ENCODE data around the gene COL5A2.

COL5A2 gene

DNA sequence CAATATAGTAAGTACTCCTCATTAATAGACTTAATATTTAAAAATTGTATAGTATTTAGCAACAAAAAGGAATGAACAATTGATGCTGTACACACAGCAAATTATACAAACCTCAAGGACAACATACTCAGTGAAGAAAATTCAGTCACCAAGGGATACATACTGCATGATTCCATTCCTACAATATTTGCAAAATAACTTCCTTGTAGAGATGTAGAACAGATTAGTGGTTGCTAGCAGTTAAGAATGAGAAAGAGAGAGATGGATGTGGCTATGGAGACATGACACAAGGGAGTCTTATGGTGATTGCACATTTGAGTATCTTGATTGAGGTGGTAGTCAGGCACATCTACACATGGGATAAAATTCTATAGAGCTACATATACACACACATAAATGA, 179.3 kb downstream of the COL5A2 start:
- DNase-seq (ENCODE audit: low spot score) = no peak

DNA sequence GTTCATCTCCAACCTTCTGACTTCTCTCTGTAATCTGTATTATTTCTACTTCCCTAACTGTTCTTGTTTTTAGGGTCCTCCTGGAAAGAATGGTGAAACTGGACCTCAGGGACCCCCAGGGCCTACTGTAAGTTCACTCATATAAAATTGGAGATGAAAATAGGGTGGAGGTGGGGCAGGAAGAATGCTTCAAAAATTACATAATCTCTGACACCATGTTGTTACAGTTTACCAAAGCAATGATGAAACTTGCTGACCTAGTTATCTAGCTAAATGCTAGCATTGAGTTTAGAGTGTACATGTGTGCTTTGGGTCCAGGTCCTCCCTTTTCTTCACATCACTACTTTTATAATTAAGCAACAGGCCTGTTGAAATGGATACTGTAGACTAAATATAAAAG, 182.3 kb downstream of the COL5A2 start:
- no peak for DNase-seq (ENCODE audit: low spot score)

DNA sequence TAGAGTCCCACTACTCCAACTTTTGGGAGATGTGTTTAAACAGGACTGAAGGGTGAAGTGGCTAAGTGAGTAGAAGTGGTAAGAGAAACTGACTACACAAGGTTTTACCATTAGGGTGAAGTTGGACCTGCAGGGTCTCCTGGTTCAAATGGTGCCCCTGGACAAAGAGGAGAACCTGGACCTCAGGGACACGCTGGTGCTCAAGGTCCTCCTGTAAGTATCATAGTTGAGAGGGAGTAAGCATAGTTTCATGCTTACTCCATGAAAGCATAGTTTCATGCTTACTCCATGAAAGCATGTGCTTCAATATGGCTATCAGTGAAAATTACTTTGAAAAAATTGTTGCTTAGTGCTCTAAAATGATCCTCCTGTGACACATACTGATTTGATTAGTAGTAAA, 186.3 kb downstream of the COL5A2 start:
- DNase-seq (ENCODE audit: low spot score) = no peak

DNA sequence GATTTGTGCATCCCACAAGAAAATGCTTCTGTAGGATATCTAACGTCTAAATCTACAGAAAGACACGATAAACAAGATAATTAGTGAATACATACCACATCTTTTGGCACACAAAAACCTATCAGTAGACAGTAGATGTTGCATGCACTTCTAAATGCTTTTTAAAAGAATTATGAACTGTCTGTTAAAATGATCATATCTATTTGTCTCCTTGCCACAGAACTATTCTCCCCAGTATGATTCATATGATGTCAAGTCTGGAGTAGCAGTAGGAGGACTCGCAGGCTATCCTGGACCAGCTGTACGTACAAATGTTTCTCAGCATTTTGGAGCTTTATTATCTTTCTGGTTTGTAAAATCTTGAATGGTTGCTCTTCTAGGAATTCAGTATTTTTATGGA, 192.7 kb downstream of the COL5A2 start:
- DNase-seq (ENCODE audit: low spot score) = peak; percentile 84

DNA sequence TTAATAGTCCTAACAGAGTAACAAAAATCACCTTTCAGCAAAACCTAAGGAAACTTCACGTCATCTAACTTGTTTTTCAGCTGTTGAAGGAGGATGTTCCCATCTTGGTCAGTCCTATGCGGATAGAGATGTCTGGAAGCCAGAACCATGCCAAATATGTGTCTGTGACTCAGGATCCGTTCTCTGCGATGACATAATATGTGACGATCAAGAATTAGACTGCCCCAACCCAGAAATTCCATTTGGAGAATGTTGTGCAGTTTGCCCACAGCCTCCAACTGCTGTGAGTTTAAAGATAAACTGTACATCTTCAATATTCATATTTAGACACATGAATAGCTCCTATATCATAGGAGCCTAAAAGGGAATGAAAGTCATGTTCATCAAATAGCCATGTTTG, 194.9 kb downstream of the COL5A2 start:
- no peak for DNase-seq (ENCODE audit: low spot score)

DNA sequence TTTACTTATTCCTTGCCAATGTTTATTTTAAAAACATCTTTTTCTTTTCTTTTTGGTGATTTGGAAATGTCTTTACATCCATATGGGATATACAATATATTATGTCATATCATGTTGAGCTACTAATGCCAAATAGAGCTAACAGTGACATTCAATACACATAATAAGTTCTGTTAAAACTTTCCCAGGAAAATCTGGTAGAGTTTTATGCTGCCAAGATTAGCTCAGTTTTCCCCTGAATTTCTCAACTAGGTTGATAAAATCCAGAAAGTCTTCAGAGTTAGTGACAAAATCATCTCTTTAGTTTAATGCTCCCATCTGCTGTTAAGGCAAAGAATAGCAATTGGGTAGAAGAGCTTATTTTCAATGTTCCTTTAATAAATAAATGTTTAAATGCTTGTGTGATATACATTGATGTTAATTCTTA, 195.5 kb downstream of the COL5A2 start:
- DNase-seq (ENCODE audit: low spot score) = no peak

DNA sequence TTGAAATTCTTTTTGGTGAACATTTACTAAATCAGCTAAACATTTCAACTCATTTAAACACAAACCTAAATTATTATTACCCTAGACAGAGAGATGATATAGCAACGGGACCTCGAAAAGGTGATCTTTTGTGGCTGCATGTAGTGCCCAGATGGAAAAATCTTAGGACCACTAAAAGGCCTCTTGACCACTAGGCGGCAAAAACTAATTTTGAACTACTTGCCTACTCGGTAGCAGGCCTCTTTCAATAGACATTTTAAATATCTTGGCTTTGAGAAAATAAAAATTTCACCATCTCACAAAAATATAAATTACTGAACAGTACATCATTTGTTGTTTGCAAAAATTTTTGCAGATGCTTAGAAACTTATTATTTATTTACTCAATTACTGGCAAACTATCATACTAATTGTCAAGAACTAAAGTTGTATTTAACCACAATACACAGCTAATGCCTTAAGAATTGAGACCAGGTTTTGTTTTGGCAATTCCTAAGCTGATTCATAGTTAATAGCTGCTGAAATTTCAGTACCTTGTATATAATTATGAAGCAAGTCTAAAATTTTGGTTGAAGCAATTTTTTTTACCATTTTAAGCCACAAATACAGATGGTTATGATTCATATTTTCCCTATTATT, 196.0 kb downstream of the COL5A2 start:
- DNase-seq (ENCODE audit: low spot score) = no peak

Small RNA genes lying within 50 kb of the gene (small RNA-seq; reads per million reads assigned to genes)
- gene MIR3129 = 0 to 0.13 reads per million in 2 experiments

Measured in SK-N-DZ (cell line).